ENCODE measurements around the gene USP43.
"Not testable (repeated sequence)": the region's sequence is repeated elsewhere in the genome, so short reads cannot be mapped to it uniquely, and the experiment has no call there.

DNA sequence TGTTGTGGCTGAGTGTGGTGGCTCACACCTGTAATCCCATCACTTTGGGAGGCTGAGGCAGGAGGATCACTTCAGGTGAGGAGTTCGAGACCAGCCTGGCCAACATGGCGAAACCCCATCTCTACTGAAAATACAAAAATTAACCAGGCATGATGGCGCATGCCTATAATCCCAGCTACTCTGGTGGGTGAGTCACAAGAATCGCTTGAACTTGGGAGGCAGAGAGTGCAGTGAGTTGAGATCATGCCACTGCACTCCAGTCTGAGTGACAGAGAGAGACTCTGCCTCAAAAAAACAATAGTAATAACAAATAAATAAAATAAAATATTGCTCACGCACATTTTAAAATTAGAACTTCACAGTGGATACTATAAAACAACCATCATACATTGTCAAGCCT lies 38.3 kb upstream of the USP43 start:
- TF ChIP-seq POLR2AphosphoS5 (IDR thresholded peaks at IDR 0.05; ENCODE audit: borderline replicate concordance, low read depth, low read length); EZH2 (IDR thresholded peaks at IDR 0.05); FOXP2 (optimal IDR thresholded peaks at IDR 0.05; ENCODE audit: control extremely low read depth, extremely low read length, insufficient read depth): not testable (repeated sequence)

Data from SK-N-MC (cell line).